HCEC 1CT (cell line): ENCODE measurements around the gene C22orf23.
"Not testable (repeated sequence)": the region's sequence is repeated elsewhere in the genome, so short reads cannot be mapped to it uniquely, and the experiment has no call there.

Experiments
- DNase-seq: peaks from one replicate; pipeline ENCODE4 v3.0.0-alpha.2; 2017

The C22orf23 gene

DNA sequence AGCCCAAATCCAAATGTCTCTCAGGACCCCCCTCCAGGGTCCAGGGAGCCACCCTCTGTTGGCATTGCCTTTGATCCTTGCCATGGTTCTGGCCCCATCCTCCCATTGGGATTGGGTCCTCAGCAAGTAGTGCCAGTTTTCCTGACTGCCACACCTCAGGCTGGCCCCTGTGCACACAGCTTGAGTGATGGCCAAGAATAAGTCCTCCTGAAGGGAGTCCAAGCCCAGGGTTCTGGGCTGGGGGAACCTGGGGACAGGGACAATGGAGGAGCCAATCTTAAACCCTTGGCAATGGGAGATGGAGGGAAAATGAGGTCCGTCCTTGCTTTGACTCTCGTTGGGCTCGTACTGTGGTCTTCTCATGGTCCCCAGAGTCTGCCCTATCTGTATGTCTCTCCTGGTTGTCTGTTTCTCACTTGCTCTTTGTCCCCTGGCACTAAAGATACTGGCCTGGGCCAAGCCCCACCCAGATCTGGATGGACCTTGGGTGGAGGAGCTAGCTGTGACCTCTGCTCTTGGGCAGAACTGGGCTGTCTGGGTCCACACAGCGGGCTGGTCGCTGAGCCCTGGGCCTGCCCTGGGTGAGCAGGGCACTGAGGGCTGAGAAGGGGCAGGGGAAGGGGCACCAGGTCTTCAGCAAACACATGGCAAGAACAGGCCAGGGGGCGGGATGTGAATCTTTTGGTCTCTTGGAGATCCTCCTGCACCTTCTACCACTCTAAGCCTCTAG lies 28.0 kb upstream of the C22orf23 start:
- no peak for DNase-seq

DNA sequence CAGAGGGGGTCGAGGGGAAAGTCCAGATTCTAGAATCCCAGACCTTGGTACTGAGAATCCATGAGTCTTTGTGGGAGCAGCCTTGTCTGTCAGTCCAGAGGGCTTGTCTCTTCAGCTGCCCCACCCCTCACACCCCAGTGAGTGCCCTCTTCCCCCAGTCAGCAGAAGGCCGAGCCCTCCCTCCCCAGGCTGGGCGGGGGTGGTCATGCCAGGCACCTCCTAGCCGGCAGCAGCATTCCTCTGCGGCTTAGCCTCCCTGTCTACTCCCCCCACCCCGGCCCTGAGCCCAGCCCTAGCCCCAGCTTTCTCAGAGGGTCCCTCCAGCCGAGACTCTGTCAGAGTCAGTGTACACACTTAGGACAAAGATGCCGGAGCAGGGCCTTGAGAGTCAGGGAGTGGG lies 26.4 kb upstream of the C22orf23 start:
- DNase-seq, result no peak

DNA sequence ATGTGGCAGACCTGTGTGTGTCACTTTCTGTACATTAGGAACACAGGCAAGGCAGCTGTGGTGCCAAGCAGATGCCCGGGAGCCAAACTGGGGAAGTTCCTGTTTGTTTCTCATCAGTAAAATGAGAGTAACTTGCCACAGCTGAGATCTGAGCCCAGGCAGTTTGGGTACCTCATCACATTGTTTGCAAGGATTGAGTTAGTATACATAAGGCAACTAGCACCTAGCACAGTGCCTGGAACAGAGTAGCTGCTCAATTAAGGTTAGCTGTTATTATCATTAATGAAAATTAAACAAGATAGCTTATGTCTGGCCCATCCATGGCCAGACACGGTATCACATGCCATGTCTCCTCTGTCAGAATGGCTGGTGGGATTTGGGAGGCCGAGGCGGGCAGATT lies 23.1 kb upstream of the C22orf23 start:
- no peak for DNase-seq

DNA sequence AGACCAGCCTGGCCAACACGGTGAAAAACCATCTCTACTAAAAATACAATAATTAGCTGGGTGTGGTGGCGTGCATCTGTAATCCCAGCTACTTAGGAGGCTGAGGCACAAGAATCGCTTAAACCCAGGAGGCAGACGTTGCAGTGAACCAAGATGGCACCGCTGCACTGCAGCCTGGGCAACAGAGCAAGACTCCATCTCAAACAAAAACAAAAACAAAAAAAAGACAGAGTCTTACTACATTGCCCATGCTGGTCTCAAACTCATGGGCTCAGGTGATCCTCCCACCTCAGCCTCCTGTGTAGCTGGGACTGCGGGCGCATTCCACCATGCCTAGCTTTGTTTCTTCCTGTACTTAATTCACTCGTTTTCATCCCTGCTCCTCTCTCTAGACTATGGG lies 22.6 kb upstream of the C22orf23 start:
- not testable (repeated sequence) for DNase-seq

DNA sequence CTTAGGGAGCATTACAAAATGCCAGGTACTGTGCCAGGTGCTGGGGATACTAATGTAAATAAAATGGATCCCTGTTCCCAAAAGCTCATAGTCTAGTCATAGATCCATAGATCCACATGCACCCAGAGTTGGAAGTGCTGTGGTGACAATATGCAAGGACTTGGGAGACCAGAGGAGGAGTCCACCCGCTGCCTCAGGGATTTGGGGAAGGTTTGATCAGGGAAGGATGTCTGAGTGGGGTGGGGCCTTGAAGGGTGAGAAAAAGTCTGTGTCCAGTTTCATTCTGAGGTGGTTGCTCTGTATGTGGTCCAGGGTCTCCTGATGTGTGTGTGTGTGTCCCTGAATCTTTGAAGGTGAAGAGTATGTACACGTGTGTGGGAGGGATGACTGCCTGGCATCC lies 21.8 kb upstream of the C22orf23 start:
- DNase-seq, result no peak

DNA sequence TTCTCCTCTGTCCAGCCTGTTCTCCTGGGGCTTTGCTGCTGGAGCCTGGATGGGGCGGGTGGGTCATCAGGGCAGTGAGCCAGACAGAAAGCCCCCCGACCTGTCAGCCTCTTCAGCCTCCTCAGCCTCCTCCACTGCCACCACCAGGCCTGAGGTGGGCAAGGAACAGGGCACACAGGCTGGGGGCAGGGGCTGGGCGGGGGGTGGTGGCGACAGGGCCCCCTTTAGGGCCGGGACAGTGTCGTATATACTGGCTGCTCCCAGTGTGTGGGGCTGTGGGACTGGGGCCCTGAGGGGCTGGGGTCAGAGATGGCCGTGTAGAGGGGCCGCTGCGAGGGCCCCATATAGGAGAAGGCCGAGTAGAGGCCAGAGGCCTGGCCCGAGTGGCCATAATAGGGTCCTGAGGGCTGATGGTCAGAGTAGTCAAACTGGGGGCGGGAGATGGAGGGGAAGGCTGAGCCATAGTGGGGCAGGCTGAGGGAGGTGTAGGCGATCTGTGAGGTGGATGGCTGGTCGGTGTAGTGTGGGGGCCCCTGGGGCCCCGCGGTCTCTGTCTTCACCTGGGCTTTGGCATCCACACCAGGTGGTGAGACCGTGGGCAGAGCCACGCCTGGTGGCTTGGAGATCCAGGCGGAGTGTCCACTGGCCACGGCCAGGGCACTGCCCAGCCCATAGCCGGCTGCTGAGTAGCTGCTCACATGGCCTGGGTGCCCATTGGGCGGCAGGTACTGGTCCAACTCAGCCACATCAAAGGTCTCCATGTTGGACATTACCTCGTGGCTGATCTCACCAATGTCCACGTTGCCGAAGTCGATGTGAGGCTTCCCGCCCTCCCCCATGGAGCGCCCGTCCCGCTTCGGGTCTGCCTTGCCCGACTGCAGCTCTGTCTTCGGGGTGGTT lies 20.1 kb upstream of the C22orf23 start:
- no peak for DNase-seq

DNA sequence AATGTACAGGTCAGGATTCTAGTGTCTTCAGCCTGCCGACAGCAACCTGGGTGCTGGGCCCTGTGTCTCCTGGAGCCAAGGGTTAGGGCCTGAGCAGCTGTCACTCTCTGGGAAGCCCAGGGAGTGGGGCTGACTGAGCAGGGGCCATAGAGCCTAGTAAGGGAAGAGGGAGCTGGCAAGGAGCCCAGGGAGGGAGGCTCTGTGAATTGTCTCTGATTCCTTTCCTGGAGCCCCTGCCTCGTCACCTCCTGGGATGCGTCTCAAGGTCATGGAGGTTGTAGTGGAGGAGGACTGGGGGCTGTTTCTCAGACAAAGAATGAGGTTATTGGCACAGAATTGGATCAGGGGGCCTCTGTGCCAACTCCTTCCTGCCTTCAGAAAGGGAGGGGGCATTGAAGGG lies 19.1 kb upstream of the C22orf23 start:
- DNase-seq, result no peak

DNA sequence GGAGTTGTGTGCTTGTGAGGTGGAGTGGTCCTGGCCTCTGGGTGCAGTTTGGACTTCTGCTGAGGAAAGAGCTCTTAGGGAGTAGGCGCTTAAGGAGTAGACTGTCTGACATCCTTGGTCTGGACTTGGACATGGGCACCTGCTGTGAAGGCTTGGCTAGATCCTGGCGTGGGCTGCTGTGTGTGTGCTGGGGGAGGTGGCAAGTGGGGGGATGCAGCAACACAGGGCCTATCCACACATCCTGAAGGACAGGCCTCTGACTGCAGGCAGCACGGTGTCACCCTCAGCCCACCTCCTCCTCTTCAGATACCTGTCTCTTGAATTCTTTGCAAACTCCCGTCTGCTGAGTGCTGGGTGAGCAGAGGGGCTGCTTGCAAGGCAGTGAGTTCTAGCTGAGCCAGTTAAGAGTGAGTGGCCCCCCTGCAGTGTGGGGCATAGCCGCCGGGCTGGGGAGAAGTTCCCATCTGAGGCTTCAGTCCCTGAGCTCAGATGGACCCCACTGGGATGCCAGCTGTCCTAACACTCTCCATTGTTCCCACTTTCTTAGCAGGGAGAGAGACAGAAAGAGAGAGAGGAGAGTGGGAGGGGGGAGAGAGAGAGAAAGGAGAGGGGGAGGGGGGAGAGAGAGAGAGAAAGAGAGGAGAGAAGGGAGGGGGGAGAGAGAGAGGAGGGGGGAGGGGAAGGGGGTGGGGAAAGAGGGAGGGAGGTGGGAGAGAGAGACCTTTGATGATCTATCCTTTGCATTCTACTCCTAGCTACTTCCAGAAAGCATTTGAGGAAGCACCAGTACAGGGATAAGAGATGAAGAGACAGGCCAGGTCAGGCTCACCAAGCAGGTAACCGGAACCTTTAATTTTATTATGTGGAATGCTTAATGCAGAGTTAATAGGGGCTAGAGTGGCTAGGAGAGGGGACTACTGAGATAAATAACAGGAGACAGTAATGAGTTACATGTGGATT lies 18.4 kb upstream of the C22orf23 start:
- DNase-seq, result no peak

DNA sequence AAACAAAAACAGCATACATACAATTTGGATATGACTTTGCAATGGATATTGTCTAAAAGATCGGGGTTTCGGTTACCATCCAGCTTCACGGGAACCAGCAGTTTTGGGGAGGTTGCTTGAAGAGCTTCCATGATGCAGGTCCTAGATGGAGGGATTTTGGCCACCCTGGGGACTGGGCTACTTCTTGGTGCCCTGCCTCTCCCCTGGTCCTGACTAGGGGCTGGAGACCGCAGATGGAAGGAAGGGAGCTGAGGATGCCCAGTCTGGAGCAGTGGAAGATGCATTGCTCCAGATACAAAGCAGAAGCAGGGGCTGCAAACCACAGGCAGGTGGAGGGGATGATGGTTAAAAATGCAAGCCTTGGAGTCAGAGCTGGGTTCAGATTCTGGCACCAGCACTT lies 17.5 kb upstream of the C22orf23 start:
- no peak for DNase-seq

DNA sequence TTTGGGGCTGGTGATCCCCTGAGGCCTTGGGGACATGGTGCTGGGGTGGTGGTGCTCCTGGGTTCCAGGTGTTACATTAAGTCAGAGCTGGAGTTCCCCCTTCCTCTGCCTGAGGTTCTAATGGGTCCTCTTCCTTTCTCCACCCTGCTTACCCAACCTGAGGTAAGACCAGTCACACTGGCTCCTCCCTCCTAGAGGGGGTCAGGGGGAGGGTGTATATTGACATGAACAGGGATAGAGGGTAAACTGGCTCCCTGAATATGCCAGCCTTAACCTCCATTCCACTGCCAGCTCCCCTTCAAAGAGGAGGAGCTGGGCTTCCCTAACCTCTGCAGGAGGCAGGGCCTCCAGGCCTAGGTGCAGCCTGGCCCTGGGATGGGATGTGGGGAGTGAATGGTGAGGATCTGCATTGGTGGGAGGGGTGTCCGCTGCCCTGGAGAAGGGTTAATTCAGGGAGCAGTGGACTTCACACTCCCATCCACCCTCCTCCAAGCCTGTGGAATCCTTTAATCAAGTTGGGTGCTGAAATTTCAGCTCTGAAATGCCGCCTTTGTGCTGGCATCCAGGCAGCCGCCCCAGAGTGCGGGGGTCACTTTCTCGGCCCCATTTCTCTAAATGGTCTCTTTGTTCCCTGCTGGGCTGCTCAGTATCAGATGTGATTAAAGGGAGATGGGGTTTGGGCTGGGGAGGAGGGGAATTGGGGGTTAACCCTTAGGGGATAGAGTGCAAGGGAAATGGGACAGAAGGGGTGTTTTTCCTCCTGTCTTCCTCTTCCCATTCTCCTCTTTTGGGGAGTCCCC lies 15.3 kb upstream of the C22orf23 start:
- no peak for DNase-seq

DNA sequence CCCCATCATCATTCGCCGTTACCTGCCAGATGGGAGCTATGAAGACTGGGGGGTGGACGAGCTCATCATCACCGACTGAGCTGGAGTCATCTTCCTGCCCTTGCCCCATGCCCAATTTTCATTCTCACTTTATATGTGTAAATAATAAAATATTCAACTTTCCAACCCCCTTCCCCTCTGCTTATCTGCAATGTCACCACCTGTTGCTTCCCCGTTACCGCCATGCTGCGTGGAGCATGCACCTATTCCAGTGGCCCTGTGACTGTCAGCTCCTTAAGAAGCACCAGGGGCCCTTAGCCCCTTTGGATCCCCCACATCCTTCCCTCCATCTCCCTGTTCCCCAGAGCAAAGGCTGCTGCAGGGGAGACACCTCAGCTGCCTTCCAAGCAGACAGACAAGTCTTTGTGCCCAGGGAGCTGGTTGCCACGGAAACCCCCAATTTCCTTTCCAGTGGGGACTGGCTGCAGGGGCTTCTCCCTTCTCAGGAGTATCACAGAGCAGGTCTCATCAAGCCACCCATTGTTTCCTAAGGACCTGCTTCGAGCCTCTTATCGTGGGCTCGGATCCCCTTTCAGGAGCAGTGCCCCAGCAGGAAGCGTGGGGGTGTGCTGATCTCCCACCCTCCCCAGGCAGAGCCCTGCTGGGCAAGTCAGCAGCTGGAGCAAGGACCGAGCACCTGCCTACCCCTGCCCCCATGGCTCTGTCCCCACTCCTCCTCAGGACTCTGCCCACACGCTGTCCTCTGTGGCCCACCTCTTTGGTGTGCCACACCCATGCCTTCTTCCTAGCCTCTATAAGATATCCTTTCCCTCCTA lies 14.4 kb upstream of the C22orf23 start:
- no peak for DNase-seq

DNA sequence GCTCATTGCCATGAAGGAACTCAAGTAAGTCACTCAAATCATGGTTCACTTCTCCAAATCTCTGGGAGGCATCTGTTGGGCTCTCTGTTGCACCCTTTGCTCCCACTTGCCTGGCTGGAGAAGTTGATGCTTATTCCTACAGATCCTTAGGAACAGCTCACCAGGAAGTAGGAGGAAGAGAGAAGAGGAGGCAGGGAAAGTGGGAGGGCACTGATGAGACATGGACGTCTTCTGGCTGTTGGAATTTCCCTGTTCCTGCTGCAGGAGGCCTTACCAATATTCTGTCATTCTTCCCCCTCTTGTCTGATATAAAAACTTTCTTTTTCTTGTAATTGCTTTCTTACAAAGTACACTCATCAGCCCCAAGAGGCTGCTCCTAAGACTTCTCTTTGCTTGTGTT lies 13.7 kb upstream of the C22orf23 start:
- DNase-seq, result no peak

DNA sequence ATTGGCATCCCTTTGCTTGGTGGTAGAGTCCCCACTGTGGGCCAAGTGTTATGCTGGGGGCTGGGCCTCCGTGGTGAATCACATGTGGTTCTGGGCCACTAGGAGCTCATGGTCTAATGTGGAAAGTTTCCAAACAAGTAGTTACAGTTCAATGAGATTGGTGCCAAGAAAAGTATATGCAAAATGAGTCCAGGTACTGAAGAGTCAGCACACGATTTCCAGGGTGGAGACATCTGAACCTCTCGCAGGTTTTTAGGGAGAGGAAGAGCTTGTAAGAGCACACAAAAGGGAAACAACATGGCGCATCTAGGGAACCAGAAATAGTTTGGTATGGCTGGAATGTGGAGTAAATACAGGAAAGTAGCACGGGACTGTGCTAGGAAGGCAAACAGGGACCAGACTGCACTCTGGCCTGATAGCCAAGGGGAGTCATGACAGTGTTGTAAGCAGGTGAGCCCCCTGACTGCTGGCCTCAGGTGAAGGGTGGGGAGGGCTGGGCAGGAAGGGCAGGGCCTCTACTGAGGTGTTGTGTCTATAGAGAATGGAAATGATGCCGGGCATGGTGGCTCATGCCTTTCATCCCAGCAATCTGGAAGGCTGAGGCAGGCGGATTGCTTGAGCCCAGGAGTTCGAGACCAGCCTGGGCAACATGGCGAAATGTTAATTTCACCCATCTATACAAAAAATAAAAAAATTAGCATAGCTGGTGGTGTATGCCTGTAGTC lies 12.7 kb upstream of the C22orf23 start:
- no peak for DNase-seq

DNA sequence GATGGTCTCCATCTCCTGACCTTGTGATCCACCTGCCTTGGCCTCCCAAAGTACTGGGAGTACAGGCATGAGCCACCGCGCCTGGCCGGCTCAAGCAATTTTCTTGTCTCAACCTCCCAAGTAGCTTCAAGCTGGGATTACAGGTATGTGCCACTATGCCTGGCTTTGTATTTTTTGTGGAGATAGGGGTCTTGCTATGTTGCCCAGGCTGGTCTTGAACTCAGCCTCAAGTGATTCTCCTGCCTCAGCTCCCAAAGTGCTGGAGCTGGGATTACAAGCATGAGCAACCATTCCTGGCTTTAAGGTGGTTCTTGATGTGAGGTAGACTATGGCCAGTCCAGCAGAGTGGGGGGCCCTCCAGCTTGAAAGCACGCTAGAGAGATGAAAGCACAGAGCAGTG lies 7.7 kb upstream of the C22orf23 start:
- DNase-seq, result no peak

DNA sequence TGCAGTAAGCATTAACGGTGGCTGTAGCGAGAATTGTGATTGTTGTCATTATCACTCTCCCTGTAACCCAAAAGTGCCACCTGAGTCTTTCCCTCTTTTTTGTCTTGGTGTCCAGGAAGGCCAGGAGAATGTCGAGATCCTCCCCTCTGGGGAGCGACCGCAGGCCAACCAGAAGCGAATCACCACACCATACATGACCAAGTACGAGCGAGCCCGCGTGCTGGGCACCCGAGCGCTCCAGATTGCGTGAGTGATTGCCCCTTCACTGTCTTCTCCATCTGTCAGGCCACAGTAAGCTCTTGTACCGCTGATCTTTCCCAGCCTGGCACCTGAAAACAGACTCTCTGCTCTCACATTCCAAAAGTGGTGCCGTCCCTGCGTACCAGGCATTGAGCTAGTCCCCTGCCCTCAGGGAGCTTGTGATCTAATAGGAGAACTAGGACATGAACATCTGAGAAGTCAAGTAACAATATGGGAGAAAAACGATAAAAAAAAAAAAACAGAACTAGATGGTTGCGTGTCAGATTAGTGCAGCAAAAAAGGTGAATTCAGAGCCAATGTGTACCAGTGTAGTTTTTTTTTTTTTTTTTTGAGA lies 5.9 kb upstream of the C22orf23 start:
- no peak for DNase-seq

DNA sequence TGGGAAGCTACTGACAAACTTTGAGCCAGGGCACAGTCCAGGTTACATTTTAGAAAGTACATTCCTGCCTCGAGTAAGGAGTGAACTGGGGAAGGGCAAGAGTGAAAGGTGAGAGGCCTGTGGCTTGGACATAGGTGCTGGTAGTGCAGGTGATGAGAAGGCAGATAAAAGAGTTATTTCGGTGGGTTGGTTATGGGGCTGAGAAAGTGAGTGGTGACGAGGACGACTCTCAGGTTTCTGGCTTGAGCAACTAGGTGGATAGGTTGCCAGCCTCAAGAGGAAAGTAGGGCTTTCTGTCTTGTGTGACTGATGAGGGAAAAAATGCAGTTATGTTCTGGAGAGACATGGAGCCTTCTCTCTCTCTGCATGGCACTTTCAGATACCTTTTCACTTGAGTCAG lies 3.8 kb upstream of the C22orf23 start:
- no peak for DNase-seq

DNA sequence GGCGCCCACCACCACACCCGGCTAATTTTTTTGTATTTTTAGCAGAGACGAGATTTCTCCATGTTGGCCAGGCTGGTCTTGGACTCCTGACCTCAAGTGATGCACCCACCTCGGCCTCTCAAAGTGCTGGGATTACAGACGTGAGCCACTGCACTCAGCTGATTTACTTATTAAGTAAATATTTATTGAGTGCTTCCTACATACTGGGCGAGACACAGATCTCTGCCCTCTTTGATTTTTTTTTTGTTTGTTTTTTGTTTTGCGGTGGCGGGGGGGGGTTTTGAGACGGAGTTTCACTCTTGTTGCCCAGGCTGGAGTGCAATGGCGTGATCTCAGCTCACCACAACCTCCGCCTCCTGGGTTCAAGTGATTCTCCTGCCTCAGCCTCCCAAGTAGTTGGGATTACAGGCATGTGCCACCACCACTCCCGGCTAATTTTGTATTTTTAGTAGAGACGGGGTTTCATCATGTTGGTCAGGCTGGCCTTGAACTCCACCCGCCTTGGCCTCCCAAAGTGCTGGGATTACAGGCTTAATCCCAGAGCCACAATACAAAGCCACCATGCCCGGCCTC lies 2.5 kb upstream of the C22orf23 start:
- DNase-seq, result not testable (repeated sequence)

DNA sequence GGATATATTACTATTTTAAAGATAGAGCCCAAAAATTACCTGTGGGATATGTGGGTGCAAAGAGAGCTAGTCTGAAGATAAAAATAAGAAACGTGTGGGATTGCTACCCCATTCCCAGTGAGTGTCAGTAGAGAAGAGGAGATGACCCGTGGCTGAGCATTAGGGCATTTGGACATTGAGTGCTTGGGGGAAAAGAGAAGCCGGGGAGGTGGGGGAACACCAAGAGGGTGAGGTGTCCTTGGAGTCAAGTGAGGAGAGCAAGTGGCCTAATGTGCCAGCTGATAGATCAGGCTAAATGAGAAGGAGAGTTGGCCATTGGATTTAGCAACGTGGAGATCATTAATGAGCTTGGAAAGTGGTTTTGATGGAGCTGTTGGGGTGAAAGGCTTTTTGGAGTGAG lies 1.3 kb upstream of the C22orf23 start:
- no peak for DNase-seq

DNA sequence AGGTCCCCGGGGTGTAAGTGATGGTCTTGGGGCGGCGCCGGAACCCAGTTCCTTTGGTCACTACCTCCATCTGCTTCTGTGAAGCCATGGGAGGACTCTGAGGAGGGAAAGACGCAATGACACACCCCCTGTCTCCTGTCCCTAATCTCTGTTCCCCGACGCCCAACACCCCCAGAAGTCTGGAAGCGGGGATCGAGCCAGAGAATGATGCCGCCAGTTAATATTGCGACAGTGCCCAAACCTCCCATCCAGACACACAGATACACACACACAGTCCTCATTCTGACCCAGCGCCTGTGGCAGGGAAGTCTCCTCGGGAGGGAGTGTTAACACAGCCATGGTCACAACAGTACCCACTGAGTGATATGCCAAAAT lies 352 bp downstream of the C22orf23 start:
- no peak for DNase-seq

DNA sequence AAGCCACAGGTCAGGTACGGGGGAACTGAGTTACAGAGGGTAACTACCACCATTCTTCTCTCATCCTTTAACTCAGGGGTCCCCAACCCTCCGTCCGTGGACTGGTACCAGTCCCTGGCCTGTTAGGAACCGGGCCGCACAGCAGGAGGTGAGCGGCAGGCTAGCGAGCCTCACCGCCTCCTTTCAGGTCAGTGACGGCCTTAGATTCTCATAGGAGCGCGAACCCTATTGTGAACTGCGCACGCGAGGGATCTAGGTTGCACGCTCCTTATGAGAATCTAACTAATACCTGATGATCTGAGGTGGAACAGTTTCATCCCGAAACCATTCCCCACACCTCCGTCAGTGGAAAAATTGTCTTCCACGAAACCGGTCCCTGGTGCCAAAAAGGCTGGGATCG lies 772 bp downstream of the C22orf23 start:
- not testable (repeated sequence) for DNase-seq
